NCI-H2196 (cell line): ENCODE results near the gene PYDC1.

ENCODE experiments used
- DNase-seq: peaks from one replicate; lab custom pipeline; 2025; ENCODE audit not compliant: unreplicated experiment; lab: John Stamatoyannopoulos, UW

Gene PYDC1

DNA sequence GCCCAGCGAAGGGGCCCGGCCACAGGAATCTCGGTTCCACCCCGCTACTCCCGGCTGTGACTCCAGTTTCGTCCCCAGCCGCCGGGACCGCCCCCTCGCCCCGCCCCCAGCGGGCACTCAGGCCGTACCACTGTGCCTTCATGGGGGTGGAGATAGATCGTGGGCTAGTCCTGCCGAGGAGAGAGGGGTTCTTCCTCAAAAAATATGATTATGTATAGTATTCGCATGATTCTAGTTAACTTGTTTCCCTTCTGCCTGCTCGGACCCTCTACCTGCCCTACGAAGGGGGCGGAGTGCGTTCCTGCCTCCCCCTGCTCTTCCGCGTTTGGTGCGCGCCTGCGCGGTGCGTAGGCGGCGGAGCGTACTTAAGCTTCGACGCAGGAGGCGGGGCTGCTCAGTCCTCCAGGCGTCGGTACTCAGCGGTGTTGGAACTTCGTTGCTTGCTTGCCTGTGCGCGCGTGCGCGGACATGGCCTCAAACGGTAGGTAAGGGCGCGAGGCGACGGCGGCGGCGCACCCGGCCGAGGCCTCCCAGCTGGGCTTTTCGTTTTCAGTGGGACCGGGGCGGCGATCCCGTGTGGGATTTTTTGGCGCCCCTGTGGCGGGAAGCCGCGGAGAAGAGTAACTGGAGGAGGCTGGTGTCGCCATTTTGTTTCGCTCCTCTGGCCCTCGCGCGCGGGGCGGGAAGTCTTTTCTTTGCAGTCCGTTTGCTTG is 37.0 kb downstream of the PYDC1 start, which contains the start of gene FUS:
Gene FUS, plus strand, starts transcription at position 393 of the 713 bp plus-strand sequence. Its CDS starts 76 bp downstream, at position 469.
- peak; percentile 91 for DNase-seq

DNA sequence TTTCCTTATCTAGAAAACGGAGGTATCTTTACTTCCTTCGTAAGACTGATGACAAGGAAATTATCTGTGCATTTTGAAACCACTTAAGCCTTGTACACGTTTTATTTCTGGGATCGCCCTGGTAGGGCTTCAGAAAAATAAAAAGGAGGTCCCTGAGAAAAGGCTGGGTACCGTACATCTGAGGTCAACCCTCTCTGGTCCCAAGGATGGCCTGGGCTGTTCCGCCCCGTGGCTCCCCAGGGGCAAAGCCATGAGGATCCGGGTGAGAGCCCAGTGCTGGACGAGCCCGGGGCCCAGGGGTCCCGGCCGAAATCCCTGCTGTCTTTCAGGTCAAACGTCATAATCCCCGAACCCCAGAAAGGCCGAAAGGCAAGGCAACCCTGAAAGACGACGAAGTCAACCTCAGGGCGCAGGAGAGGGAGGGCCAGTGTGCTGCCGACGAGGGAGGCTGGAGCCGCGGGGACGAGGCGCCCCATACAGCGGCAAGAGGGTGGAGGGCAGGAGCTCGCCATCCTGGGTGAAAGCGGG is 37.7 kb downstream of the PYDC1 start:
- no peak for DNase-seq

DNA sequence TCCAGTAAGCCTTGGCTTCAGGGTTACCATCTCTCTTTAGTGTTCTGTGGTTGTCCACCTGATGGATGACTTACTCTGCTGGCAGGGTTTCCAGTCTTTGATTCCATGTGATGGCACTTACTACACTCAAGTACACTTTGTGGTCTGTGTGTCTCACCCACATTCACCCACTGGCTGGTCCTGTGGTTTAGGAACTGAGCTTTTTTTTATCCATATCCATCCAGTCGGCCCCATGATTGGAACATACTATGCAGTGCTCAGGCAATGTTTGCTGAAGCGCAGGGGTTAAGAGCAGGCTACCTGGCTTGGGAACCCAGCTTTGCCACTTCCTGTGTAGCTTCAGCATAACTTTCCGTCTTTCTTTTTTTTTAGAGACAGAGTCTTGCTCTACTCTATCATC is 39.8 kb downstream of the PYDC1 start:
- DNase-seq = peak; percentile 64

DNA sequence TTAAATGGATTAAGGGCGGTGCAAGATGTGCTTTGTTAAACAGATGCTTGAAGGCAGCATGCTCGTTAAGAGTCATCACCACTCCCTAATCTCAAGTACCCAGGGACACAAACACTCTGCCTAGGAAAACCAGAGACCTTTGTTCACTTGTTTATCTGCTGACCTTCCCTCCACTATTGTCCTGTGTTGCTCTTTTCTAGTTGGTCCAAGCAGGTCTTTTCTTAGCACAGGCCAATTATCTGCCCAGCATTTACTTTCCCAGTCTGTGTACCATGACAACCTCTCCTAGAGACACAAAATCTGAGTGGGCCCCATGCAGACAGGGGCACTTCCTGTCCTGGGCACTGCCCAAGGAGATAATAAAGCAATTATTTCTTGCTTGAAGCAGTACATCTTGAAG is 46.9 kb downstream of the PYDC1 start:
- peak; percentile 27 for DNase-seq

DNA sequence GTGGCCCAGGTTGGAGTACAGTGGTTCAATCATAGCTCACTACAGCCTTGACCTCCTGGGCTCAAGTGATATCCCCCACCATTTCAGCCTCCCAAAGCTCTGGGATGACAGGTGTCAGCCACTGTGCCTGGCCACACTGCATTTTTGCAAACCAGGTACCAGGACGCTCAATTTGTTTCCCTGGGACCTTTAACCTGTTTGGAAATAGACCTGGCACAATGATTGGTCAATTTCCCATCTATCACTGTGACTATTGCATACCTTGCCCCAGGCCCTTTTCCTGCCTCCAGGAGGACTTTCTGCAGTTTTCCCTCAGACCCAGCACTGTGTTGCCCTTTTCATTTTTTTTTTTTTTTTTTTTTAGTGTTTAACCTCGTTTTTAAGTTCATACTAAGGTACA is 48.1 kb downstream of the PYDC1 start:
- DNase-seq = no peak

DNA sequence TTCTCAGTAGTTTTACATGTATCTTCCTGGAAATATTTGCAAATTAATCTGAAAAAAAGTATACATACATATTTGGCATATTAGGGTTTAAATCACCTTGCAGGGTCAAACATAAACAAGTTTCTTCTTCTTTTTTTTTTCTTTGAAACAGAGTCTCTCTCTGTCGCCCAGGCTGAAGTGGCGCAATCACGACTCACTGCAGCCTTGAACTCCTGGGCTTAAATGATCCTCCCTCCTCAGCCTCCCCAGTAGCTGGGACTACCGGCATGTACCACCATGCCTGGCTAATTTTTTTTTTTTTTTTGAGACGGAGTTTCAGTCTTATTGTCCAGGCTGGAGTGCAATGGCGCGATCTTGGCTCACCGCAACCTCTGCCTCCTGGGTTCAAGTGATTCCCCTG is 49.6 kb downstream of the PYDC1 start:
- DNase-seq = no peak
